WERI-Rb-1 (cell line): ENCODE measurements around the gene LENG8.

Source experiments
- DNase-seq: peaks from one replicate; pipeline ENCODE4 v3.0.0-alpha.2; 2020
- H3K27ac ChIP-seq: fragments of 250-450 bp; sonication (Bioruptor Pico); 2 replicates; pipeline ENCODE4 v1.5.1; 2020; ENCODE audit warnings: mild to moderate bottlenecking, moderate library complexity
- H3K27me3 ChIP-seq: fragments of 250-450 bp; sonication (Bioruptor Pico); 2 replicates; pipeline ENCODE4 v1.5.1; 2021; ENCODE audit warnings: mild to moderate bottlenecking, low read depth, moderate library complexity; ENCODE audit not compliant: insufficient read depth, severe bottlenecking
- H3K36me3 ChIP-seq: fragments of 250-450 bp; sonication (Bioruptor Pico); 2 replicates; pipeline ENCODE4 v1.5.1; 2020; ENCODE audit warnings: mild to moderate bottlenecking, moderate library complexity
- H3K4me3 ChIP-seq: 2 replicates; pipeline ENCODE4 v1.5.1; 2011; ENCODE audit warnings: low read depth, mild to moderate bottlenecking, control low read depth, low read length
- H3K9me3 ChIP-seq: fragments of 250-450 bp; sonication (Bioruptor Pico); 2 replicates; pipeline ENCODE4 v1.5.1; 2021; ENCODE audit warnings: mild to moderate bottlenecking, moderate library complexity; ENCODE audit not compliant: severe bottlenecking
- CTCF ChIP-seq: IDR thresholded peaks from 2 replicates; pipeline ENCODE4 v1.5.1; 2011; ENCODE audit warnings: low read depth, mild to moderate bottlenecking, control low read depth, inconsistent platforms, low read length

Gene LENG8

DNA sequence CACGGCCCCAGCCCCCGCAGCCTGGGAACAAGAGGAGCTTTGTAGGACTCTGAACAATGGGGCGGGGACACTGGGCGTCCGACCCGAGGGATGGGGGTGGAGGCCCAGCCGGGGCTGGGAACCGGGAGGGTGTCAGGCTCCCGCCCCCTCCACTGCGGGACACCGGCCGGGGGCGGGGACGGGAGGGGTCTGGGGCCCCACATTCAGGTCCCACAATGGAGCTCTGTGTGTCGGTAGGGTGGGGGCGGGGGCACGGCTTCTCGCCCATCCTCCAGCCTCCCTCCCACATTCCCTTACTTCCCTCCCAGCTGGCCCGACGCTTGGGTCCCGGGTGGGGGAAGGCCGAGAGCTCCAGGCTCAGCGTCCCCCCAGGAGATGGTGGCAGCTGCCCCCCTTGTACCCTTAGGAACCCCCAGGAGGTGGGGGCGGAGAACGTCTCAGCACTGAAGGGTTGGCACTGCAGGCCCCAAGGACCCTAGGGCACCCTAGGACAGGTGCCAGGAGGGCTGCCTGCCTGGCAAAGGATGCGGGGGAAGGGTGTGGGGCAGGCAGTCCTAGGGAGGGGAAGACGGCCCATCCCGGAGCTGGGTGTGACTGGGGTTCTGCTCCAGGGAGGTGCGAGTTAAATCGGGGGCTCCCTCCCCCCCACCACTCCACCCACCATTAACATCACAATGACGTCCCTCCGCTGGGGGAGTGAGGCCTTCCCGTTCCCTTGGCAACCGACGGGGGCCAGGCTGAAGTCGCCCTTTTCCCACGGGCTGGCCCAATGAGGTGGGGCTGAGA is 28.4 kb upstream of the LENG8 start:
- DNase-seq, result no peak
- no peaks in the 10 kb centered on the region for H3K36me3 ChIP-seq
- no peak for TF ChIP-seq CTCF
- H3K4me3 ChIP-seq, result no peak overlapping the region
- no peak overlapping the region for H3K27ac ChIP-seq
- no peaks in the 10 kb centered on the region for H3K9me3 ChIP-seq
- H3K27me3 ChIP-seq, result peaks cover 4% of the 10 kb centered on the region

DNA sequence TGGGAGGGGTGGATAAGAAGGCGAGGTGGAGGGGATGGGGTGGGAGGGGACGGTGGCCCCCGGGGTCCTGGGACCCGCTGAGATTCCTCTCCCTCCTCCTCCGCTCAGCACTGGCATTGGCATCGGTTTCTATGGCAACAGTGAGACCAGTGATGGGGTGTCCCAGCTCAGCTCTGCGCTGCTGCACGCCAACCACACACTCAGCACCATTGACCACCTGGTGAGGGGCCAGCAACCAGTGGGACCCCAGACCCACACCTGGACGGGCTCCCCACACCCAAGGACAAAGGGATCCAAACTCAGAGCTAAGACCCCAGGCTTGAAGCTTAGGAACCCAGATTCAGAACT is 27.9 kb upstream of the LENG8 start:
- H3K9me3 ChIP-seq, result no peaks in the 10 kb centered on the region
- H3K27ac ChIP-seq, result no peak overlapping the region
- no peak overlapping the region for H3K4me3 ChIP-seq
- DNase-seq, result no peak
- H3K36me3 ChIP-seq, result no peaks in the 10 kb centered on the region
- no peak for TF ChIP-seq CTCF
- no peaks in the 10 kb centered on the region for H3K27me3 ChIP-seq

- no peaks in the 10 kb centered on the region for H3K9me3 ChIP-seq
- no peak for DNase-seq
- TF ChIP-seq CTCF, result no peak
- no peak overlapping the region for H3K4me3 ChIP-seq
- H3K36me3 ChIP-seq, result no peaks in the 10 kb centered on the region
- no peaks in the 10 kb centered on the region for H3K27me3 ChIP-seq
- no peak overlapping the region for H3K27ac ChIP-seq
Measured at GRCh38 chr19:54421521-54421920, 27.5 kb upstream of the LENG8 start.

DNA sequence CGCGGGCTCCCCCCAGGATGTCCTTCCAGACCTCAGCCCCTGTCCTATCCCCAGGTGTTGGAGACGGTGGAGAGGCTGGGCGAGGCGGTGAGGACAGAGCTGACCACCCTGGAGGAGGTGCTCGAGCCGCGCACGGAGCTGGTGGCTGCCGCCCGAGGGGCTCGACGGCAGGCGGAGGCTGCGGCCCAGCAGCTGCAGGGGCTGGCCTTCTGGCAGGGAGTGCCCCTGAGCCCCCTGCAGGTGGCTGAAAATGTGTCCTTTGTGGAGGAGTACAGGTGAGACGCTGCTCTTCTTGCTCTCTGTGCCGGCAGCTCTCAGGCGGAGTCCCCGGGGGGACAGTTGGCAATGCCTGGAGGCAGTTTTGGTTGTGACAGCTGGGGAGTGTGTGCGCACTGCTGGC is 26.9 kb upstream of the LENG8 start:
- no peaks in the 10 kb centered on the region for H3K27me3 ChIP-seq
- no peak overlapping the region for H3K4me3 ChIP-seq
- no peak for TF ChIP-seq CTCF

DNA sequence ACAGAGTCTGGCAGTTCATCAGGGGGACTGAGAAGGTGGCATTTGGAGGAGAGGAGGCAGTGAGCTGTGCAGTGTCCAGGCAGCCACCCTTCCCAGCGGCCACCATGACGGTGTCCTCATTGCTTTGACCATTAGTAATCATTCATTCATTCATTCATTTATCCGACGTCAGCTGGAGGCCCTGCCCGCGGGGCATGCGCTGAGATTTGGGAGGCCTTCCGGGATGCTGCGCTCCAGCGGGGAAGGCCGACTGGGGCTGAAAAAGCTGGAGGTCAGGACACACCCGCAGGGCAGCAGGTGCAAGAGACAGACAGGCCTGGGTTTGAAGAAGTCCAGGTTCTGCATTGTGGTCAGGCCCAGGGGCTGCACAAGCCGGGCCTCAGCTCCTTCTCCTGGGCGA is 24.8 kb upstream of the LENG8 start:
- Histone ChIP-seq H3K9me3 (no peaks in the 10 kb centered on the region), H3K27me3 (no peaks in the 10 kb centered on the region), H3K36me3 (no peaks in the 10 kb centered on the region), H3K27ac (no peak overlapping the region), H3K4me3 (no peak overlapping the region)
- DNase-seq, result no peak
- TF ChIP-seq CTCF, result no peak

More for the DNA sequence above, 26.9 kb upstream of the LENG8 start:
- Histone ChIP-seq H3K36me3 (no peaks in the 10 kb centered on the region), H3K27ac (no peak overlapping the region), H3K9me3 (no peaks in the 10 kb centered on the region)
- DNase-seq, result no peak

GRCh38 chr19:54424660-54425381 is 24.2 kb upstream of the LENG8 start:
- Histone ChIP-seq H3K36me3 (no peaks in the 10 kb centered on the region), H3K9me3 (no peaks in the 10 kb centered on the region), H3K27ac (no peak overlapping the region), H3K4me3 (no peak overlapping the region), H3K27me3 (no peaks in the 10 kb centered on the region)
- DNase-seq, result no peak
- TF ChIP-seq CTCF, result no peak
